Peyer's patch (tissue), 4 donors: ENCODE measurements around the gene RDH5. TPM values are rescaled to one million over a fixed set of nuclear protein-coding genes. Genes with fewer than 3 reads are reported as not detected.

ENCODE experiments used
- DNase-seq, 3 donors: peaks; one replicate each; pipeline ENCODE4 v3.0.0-alpha.2; 2017 to 2019
- H3K27ac ChIP-seq, 4 donors: fragments of 200-600 bp; sonication (generic); one replicate each; pipeline ENCODE4 v1.5.1; 2016 to 2019
- H3K27me3 ChIP-seq, 2 donors: fragments of 200-600 bp; sonication (generic); one replicate each; pipeline ENCODE4 v1.5.1; 2019
- H3K36me3 ChIP-seq, 3 donors: fragments of 200-600 bp; sonication (generic); one replicate each; pipeline ENCODE4 v1.5.1; 2016 to 2019
- H3K4me1 ChIP-seq, 4 donors: fragments of 200-600 bp; sonication (generic); one replicate each; pipeline ENCODE4 v1.5.1; 2016 to 2019
- H3K4me3 ChIP-seq, 4 donors: fragments of 200-600 bp; sonication (generic); 1 replicate in 3 of 4; 2 replicates in 1 of 4; pipeline ENCODE4 v1.5.1; 2016 to 2019; ENCODE audit warnings: mild to moderate bottlenecking in 1 of 4
- H3K9me3 ChIP-seq, 4 donors: fragments of 200-600 bp; sonication (generic); one replicate each; pipeline ENCODE4 v1.5.1; 2016 to 2019; ENCODE audit warnings: mild to moderate bottlenecking in 1 of 4
- CTCF ChIP-seq, 6 experiments: fragments of 450-650 bp in 4 of 6; fragments of 200-600 bp in 2 of 6; sonication (generic) in 1 of 6; IDR thresholded peaks; one replicate each; pipeline ENCODE4 v1.5.1; 2017 to 2019; ENCODE audit warnings: antibody characterized with exemption in 6 of 6, mild to moderate bottlenecking in 3 of 6, moderate library complexity in 1 of 6
- POLR2A ChIP-seq, 2 donors: fragments of 450-650 bp; IDR thresholded peaks; one replicate each; pipeline ENCODE4 v1.5.1; 2017; ENCODE audit warnings: antibody characterized with exemption in 2 of 2, mild to moderate bottlenecking in 2 of 2, moderate library complexity in 2 of 2
- total RNA-seq, 4 donors: library from RNA; depleted of rRNA; stranded (reverse); fragments of >200 nt; gene quantifications; one replicate each; pipeline ENCODE4 v1.1.0, GENCODE V29; 2016

The RDH5 gene
- total RNA-seq, 4 donors from 2014 or later, result 47.0 to 113 (median 90.9) TPM

GRCh38 chr12:55724226-55724939, 4.2 kb downstream of the RDH5 start:
- peak overlapping the region in 3 of 4 donors; percentile 7 to 48 (median 13) for H3K27ac ChIP-seq
- peaks cover 9 to 71% (median 18%) of the 10 kb centered on the region in 4 donors for H3K4me1 ChIP-seq

GRCh38 chr12:55724940-55725309, 4.7 kb downstream of the RDH5 start:
- Histone ChIP-seq H3K9me3 (no peaks in the 10 kb centered on the region), H3K4me3 (no peak overlapping the region), H3K36me3 (peaks cover 0 to 38% (median 0%) of the 10 kb centered on the region in 3 donors), H3K27ac (peak overlapping the region in 3 of 4 donors; percentile 7 to 48 (median 13)), H3K27me3 (no peaks in the 10 kb centered on the region), H3K4me1 (peaks cover 4 to 66% (median 16%) of the 10 kb centered on the region in 4 donors)
- TF ChIP-seq POLR2A (IDR thresholded peaks at IDR 0.05) (no peak), CTCF (IDR thresholded peaks at IDR 0.05) (peak in 1 of 6 experiments; percentile 1)
- DNase-seq, result no peak

More at GRCh38 chr12:55724226-55724939, 4.2 kb downstream of the RDH5 start:
- H3K27me3 ChIP-seq, result no peaks in the 10 kb centered on the region
- peak; percentile 80 to 91 (median 85) for DNase-seq
- no peak overlapping the region for H3K4me3 ChIP-seq
- peak; percentile 37 to 81 (median 68) for TF ChIP-seq CTCF (IDR thresholded peaks at IDR 0.05)
- no peak for TF ChIP-seq POLR2A (IDR thresholded peaks at IDR 0.05)
- H3K9me3 ChIP-seq, result no peaks in the 10 kb centered on the region
- H3K36me3 ChIP-seq, result peaks cover 0 to 38% (median 0%) of the 10 kb centered on the region in 3 donors

GRCh38 chr12:55725556-55725955, 5.4 kb downstream of the RDH5 start:
- H3K9me3 ChIP-seq, result no peaks in the 10 kb centered on the region
- H3K27ac ChIP-seq, result no peak overlapping the region
- H3K27me3 ChIP-seq, result no peaks in the 10 kb centered on the region
- peaks cover 0 to 38% (median 0%) of the 10 kb centered on the region in 3 donors for H3K36me3 ChIP-seq
- TF ChIP-seq CTCF (IDR thresholded peaks at IDR 0.05) (no peak), POLR2A (IDR thresholded peaks at IDR 0.05) (no peak)
- peaks cover 3 to 67% (median 20%) of the 10 kb centered on the region in 4 donors for H3K4me1 ChIP-seq
- DNase-seq, result no peak
- H3K4me3 ChIP-seq, result no peak overlapping the region

GRCh38 chr12:55726971-55727370, 6.8 kb downstream of the RDH5 start:
- Histone ChIP-seq H3K27me3 (no peaks in the 10 kb centered on the region), H3K4me1 (peaks cover 3 to 61% (median 18%) of the 10 kb centered on the region in 4 donors), H3K36me3 (peaks cover 0 to 38% (median 0%) of the 10 kb centered on the region in 3 donors), H3K4me3 (peak overlapping the region in 3 of 4 donors; percentile 89 to 95 (median 93)), H3K9me3 (no peaks in the 10 kb centered on the region), H3K27ac (peak overlapping the region; percentile 94 to 99 (median 98))
- peak in 1 of 3 donors; percentile 50 for DNase-seq
- TF ChIP-seq POLR2A (IDR thresholded peaks at IDR 0.05), result no peak
- TF ChIP-seq CTCF (IDR thresholded peaks at IDR 0.05), result no peak

- Histone ChIP-seq H3K27ac (peak overlapping the region; percentile 94 to 99 (median 98)), H3K4me1 (peaks cover 3 to 56% (median 18%) of the 10 kb centered on the region in 4 donors), H3K9me3 (no peaks in the 10 kb centered on the region), H3K27me3 (no peaks in the 10 kb centered on the region), H3K36me3 (peaks cover 0 to 38% (median 0%) of the 10 kb centered on the region in 3 donors), H3K4me3 (peak overlapping the region; percentile 89 to 96 (median 94))
- TF ChIP-seq POLR2A (IDR thresholded peaks at IDR 0.05), result no peak
- TF ChIP-seq CTCF (IDR thresholded peaks at IDR 0.05), result peak in 1 of 6 experiments; percentile 4
- peak in 1 of 3 donors; percentile 70 for DNase-seq
Observed at GRCh38 chr12:55727643-55728185, 7.5 kb downstream of the RDH5 start.
